Renal cortex interstitium (tissue), 15 donors: ENCODE measurements around the gene OSTC. TPM values are rescaled to one million over a fixed set of nuclear protein-coding genes. Genes with fewer than 3 reads are reported as not detected.

Source experiments
- DNase-seq, 11 donors: peaks; one replicate each; pipeline ENCODE4 v3.0.0-alpha.2; 2013; ENCODE audit warnings: low read depth in 9 of 11, low spot score in 4 of 11; ENCODE audit errors: extremely low read depth in 1 of 11
- long read RNA-seq, 16 experiments: transcript quantifications; one replicate each; lab custom pipeline, GENCODE V29; 2026
- polyA plus RNA-seq, 3 donors: library from polyadenylated mRNA; unstranded; fragments of 120-200 nt; gene quantifications; one replicate each; pipeline ENCODE4 v1.2.1, GENCODE V29; 2013; ENCODE audit not compliant: insufficient read length in 3 of 3

Gene OSTC
- polyA plus RNA-seq = 100 to 1,000 TPM; 243 to 268 (median 245) TPM
- long read RNA-seq, donor 1, transcript OSTC-201 (4 exons, 1,077 nt) = major isoform, 124 of 148 reads
- long read RNA-seq, donor 1, partial matches to known transcripts = 22 of 148 reads
- long read RNA-seq, donor 1, other reads (novel, unspliced or antisense) = 0 of 148 reads
- long read RNA-seq, donor 2, transcript OSTC-201 (4 exons, 1,077 nt) = major isoform, 119 of 164 reads
- long read RNA-seq, donor 2, partial matches to known transcripts = 43 of 164 reads
- long read RNA-seq, donor 2, other reads (novel, unspliced or antisense) = 0 of 164 reads
- long read RNA-seq, donor 3, transcript OSTC-205 (3 exons, 876 nt) = minor isoform, 6 of 241 reads
- long read RNA-seq, donor 3, transcript OSTC-201 (4 exons, 1,077 nt) = major isoform, 222 of 241 reads
- long read RNA-seq, donor 3, partial matches to known transcripts = 11 of 241 reads
- long read RNA-seq, donor 3, other reads (novel, unspliced or antisense) = 0 of 241 reads
- long read RNA-seq, donor 4, transcript OSTC-201 (4 exons, 1,077 nt) = major isoform, 121 of 133 reads
- long read RNA-seq, donor 4, partial matches to known transcripts = 11 of 133 reads
- long read RNA-seq, donor 4, other reads (novel, unspliced or antisense) = 0 of 133 reads
- long read RNA-seq, donor 5 = 0 reads
- long read RNA-seq, donor 6, transcript OSTC-201 (4 exons, 1,077 nt) = major isoform, 126 of 170 reads
- long read RNA-seq, donor 6, transcript OSTC-205 (3 exons, 876 nt) = minor isoform, 6 of 170 reads
- long read RNA-seq, donor 6, partial matches to known transcripts = 38 of 170 reads
- long read RNA-seq, donor 6, other reads (novel, unspliced or antisense) = 0 of 170 reads
- long read RNA-seq, donor 7, transcript OSTC-201 (4 exons, 1,077 nt) = major isoform, 215 of 238 reads
- long read RNA-seq, donor 7, transcript OSTC-205 (3 exons, 876 nt) = minor isoform, 12 of 238 reads
- long read RNA-seq, donor 7, partial matches to known transcripts = 11 of 238 reads
- long read RNA-seq, donor 7, other reads (novel, unspliced or antisense) = 0 of 238 reads
- long read RNA-seq, donor 8 = 0 reads
- long read RNA-seq, donor 9, transcript OSTC-201 (4 exons, 1,077 nt) = major isoform, 137 of 172 reads
- long read RNA-seq, donor 9, partial matches to known transcripts = 34 of 172 reads
- long read RNA-seq, donor 9, other reads (novel, unspliced or antisense) = 0 of 172 reads
- long read RNA-seq, donor 10, transcript OSTC-201 (4 exons, 1,077 nt) = major isoform, 188 of 197 reads
- long read RNA-seq, donor 10, partial matches to known transcripts = 5 of 197 reads
- long read RNA-seq, donor 10, other reads (novel, unspliced or antisense) = 0 of 197 reads
- long read RNA-seq, donor 11, transcript OSTC-201 (4 exons, 1,077 nt) = major isoform, 81 of 85 reads
- long read RNA-seq, donor 11, partial matches to known transcripts = 0 of 85 reads
- long read RNA-seq, donor 11, other reads (novel, unspliced or antisense) = 0 of 85 reads
- long read RNA-seq, donor 12, transcript OSTC-201 (4 exons, 1,077 nt) = major isoform, 70 of 96 reads
- long read RNA-seq, donor 12, partial matches to known transcripts = 24 of 96 reads
- long read RNA-seq, donor 12, other reads (novel, unspliced or antisense) = 0 of 96 reads
- long read RNA-seq, donor 13 = 0 reads
- long read RNA-seq, donor 14, transcript OSTC-201 (4 exons, 1,077 nt) = major isoform, 161 of 175 reads
- long read RNA-seq, donor 14, partial matches to known transcripts = 12 of 175 reads
- long read RNA-seq, donor 14, other reads (novel, unspliced or antisense) = 0 of 175 reads
- long read RNA-seq, donor 15, transcript OSTC-201 (4 exons, 1,077 nt) = major isoform, 59 of 74 reads
- long read RNA-seq, donor 15, partial matches to known transcripts = 14 of 74 reads
- long read RNA-seq, donor 15, other reads (novel, unspliced or antisense) = 0 of 74 reads
- long read RNA-seq, donor 16, transcript OSTC-205 (3 exons, 876 nt) = minor isoform, 6 of 391 reads
- long read RNA-seq, donor 16, transcript OSTC-201 (4 exons, 1,077 nt) = major isoform, 367 of 391 reads
- long read RNA-seq, donor 16, partial matches to known transcripts = 17 of 391 reads
- long read RNA-seq, donor 16, other reads (novel, unspliced or antisense) = 0 of 391 reads

DNA sequence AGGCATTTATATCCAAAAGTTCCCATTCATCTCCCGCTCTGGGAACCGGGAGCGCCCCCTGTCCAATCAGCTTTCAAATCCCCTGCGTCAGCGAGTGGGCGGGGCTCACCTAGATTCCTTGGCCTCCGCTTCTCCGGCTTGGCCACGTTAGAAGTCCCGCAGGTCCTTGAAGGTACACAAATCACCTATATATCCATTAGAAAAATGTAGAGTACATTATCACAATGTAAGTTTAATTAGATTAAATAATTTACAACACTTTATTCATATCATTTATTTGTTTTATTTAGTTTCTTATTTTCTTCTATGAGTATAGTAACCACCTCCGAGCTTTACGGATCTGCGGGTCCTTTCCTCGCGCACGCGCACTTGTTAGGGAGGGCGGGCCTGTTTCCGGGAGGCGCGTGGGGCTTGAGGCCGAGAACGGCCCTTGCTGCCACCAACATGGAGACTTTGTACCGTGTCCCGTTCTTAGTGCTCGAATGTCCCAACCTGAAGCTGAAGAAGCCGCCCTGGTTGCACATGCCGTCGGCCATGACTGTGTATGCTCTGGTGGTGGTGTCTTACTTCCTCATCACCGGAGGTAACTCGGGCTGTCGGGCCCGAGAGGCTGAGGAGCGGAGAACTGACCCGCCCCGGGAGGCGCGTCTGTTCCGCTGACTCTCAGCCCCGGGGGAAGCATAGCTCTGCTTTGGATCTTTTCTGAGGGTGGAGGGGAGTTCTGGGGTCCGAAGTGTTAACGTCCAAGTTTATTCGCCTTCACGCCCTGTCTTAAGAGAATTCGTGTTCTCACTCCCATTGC is at the start of gene OSTC:
Gene OSTC (plus strand): TSS at position 388 of the 802 bp plus-strand sequence. CDS start 57 bp downstream, at position 445.
- peak; percentile 89 to 96 (median 93) for DNase-seq

DNA sequence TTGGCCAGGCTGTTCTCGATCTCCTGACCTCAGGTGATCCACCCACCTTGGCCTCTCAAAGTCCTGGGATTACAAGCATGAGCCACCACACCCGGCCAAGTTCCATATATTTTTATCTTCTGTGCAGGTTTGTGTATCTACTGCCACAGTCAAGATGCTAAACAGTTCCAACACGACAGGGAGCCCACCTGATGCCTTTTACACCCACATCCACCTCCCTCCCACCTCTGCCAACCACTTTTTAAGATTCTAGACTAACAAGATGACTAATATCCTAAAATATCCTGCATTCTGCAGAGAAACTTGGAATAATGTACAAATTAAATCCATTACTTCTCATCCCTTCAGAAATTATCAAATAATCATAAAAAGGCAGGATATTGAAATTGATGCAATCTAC is 49.3 kb upstream of the OSTC start:
- DNase-seq = no peak

DNA sequence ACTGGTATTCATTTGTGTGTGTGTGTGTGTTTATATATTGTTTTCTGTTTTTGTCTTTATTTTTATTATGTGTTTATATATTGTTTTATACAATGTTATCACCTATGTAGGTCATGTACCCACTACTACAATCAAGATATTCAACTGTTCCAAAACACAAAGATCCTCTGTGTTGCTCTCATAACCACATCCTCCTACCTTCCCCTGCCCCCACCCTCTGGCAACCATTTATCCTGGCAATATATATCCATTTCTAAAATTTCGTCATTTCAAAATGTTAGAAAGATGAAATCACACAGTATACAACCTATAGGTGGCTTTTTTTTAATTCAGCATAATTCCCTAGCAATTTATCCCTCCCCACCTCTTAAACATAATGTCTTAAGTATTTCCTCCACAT is 48.9 kb upstream of the OSTC start:
- DNase-seq = no peak

DNA sequence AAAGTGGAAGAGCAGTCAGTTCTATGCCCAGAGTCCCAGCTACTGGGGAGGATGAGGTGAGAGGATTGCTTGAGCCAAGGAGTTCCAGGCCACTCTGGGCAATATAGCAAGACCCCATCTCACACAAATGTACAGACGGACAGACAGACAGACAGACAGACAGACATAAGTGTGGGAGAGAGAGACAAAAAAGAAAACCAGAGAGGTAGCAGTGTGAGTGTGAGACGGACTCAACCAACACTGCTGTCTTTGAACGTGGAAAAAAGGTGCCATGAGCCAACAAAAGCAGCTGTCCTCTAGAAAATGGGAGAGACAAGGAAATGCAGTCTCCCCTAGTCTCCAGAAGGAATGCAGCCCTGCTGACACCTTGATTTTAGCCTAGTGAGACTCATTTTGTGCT is 48.2 kb upstream of the OSTC start:
- DNase-seq = no peak

DNA sequence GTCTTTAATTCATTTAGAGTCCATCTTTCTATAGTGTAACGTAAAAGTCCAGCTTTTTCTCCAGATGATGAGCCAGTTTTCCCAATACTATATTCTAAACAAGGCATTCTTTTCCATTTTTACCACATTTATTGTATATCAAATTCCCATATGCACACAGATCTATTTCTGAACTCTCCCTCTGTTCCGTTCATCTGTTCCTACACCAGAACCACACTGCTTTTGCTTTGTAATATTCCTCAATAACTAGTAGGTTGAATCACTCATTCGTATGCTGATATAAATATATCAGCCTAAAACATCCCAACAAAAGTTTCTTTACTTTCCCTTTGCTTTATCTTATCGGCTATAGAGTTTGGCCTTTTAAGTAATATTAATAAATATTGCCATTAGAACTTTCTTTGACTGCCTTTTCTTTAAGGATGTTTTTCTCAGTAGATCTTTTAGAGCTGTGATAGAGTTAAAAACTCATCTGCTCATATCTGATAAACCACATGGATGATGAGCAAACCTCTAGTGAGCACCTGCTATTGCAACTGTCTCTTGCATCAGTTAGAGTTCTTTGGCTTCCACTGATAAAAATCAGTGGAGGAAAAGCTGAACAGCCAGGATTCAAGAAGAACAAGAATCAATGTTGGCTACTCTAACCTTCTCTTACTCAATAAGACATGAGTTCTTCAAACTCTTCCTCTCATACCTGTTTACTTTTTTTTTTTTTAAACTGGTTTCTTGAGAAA is 43.2 kb upstream of the OSTC start:
- no peak for DNase-seq

DNA sequence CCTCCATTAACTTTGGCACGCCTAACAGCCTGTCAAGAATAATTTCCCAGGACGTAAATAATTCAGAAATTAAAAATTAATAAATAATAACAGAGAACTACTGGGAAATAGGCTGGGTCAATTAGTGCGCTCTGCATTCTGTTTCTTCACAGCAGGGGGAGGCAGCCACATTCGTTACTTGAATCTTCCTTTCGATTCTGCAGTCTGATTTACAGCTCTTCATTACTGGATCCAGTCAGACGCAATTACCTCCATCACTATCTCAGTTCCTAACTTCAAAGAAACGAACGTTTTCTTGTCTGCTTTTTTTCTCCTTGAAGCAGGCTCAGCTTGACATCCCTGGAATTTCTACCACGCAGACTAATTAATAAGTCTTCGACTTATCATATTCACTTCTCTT is 39.0 kb upstream of the OSTC start:
- peak in 8 of 11 donors; percentile 7 to 45 (median 26) for DNase-seq

DNA sequence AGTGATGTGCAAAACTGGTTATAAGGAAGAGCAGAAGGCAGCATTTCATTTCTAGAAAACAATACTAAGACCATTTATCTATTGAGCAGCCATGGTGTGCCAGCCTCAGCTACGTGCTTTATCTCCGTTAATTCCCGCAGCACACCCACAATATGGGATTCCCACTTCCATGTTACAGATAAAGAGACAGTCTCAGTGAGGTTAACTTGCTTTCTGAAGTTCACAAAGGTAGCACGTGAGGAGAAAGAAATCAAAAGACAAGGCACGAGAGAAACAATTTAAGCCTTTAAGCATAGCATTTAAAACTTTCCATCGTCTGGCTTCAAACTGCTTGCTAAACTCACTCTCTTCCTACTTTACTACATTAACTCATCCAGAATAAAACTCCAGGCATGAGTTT is 38.0 kb upstream of the OSTC start:
- no peak for DNase-seq

DNA sequence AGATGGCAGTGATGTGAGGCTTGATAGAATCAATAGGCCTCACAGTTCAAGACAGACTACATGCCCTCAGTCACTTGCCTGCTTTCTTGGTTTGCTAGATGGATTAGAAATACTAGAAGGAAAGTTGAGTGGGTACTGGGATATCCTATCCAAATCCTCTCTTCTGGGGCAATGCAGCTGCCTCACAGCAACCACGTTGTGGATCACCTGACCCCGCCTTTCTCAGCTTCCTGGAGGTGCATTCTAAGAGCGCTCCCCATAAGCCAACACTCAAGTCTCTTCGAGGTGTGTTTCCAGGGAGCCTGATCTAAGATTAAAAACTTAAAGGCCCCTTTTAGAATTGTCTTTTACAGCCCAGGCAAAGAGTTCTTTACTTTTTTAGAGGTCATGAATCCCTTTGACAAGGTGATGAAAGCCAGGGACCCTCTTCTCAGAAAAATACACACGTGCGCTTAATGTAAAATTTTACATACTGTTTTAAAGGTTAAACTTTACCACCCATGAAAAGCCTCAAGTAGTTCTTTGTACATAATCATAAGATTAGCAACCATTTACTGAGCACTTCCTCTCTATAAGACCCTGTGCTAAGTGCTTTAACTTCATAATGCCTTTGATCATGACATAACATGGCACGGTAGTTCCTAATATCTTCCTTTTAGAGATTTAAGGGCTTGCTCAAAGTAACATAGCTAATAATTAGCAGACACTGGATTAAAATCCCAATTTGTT is 30.9 kb upstream of the OSTC start:
- no peak for DNase-seq

DNA sequence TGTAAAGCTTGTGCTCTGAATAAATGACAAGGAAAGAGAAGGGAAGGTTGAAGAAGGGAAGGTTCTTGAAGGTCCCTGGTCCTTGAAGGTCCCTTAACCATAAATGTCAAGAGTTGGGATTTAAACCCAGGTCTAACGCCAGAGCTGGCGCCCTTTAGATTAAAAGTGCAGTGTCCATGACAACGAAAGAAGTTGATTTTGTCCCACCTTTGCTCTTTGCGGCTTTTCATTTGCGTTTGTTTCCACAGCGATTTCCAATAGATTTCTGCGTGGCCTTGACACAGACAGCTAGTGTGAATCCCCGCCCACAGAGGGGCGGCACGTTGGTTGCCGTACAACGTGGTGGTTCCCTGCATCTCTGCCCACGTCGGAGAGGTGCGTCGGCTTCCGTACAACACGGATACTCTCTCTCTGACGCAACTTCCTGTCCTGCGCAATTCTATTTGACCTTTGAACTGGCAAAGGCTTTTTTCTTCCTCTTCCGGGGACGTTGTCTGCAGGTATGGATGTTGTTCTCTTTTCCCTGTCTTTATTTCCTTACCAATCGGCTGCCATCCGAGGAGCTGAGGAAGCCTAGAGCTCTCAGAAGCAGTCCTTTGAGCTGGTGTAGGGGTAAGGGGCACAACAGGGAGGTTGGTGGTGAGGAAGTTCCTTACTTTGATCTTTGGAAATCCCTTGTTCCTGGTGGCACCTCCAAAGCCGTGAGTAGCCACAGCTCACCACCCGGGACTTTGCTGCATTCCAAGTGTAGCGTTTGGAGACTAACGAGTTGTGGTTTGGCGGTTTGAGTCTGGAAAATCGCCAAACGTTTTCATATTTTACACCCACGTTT is 30.1 kb upstream of the OSTC start, which contains the start of gene RPL34:
Gene RPL34 (plus strand): TSS at position 476 of the 832 bp plus-strand sequence. CDS start 1,384 bp downstream, outside the sequence.
- DNase-seq = peak; percentile 95 to 99 (median 98)

DNA sequence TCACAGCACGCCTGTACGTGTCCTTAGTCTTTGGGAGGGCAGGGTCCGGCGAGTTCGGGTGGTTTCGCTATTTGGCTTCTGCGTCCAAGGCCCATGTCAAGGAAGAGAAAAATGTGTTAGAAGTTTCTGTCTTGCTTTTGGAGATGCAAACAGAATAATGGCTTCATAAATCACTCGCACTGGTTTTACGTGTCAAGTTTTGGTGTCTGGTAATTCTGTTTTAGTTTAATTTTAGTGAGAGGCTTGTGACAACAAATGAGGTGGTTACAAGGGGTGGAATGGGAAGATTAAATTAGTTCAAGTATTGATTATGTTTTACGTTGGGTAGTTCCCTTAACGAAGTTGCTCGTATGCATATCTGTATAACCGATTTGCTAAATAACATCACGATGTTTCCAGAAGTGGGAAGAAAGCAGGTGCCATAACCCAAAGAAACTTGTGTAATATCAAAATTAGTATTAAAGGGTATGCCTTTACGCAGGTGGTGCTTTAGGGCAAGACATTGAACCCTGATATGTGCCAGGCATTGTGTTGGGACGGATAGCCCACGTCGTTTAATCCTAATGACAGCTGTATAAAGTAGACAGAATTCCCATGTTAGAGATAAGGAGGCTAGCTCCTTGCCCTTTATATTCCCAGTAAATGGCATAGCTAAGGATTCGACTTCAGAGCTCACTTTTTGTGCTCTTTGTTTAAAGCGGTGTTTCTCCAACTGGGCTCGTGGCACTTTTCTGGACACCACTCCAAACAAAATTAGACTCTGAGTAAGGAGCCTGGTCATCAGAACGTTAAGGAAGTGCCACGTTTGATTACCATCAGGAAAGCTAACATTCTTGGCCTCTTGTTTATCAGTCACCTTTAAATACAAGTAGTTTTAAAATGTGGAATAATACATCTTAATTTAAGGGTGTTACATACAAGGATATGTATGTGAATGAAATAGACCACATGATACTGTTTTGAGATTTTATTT is 29.2 kb upstream of the OSTC start:
- peak in 1 of 11 donors; percentile 12 for DNase-seq

DNA sequence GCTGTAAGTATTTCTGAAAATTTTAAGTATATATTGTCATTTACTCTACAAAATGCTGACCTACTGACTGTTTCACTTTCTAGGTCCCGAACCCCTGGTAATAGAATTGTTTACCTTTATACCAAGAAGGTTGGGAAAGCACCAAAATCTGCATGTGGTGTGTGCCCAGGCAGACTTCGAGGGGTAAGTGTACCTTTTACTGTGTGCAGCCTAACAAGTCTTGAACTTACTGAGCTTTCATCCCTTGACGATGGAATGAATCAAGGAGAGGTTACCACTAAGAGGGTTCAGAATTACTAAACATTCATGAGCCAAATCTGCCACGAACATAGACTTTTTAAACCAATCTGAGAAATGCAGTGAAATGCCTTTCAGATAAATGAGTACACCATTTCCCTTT is 28.4 kb upstream of the OSTC start:
- no peak for DNase-seq

DNA sequence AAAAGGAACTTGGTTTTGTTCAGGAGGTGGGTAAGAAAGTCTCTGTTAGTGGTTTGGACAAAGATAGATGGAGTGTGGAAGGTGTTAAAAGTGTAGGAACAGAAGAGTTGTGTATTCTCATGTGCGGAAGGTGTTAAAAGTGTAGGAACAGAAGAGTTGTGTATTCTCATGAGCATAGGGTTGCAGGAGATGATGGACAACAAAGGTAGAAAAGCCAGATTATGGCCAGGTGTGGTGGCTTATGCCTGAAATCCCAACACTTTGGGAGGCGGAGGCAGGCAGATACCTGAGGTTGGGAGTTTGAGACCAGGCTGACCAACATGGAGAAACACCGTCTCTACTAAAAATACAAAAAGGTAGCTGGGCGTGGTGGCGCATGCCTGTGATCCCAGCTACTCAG is 27.6 kb upstream of the OSTC start:
- DNase-seq = no peak

DNA sequence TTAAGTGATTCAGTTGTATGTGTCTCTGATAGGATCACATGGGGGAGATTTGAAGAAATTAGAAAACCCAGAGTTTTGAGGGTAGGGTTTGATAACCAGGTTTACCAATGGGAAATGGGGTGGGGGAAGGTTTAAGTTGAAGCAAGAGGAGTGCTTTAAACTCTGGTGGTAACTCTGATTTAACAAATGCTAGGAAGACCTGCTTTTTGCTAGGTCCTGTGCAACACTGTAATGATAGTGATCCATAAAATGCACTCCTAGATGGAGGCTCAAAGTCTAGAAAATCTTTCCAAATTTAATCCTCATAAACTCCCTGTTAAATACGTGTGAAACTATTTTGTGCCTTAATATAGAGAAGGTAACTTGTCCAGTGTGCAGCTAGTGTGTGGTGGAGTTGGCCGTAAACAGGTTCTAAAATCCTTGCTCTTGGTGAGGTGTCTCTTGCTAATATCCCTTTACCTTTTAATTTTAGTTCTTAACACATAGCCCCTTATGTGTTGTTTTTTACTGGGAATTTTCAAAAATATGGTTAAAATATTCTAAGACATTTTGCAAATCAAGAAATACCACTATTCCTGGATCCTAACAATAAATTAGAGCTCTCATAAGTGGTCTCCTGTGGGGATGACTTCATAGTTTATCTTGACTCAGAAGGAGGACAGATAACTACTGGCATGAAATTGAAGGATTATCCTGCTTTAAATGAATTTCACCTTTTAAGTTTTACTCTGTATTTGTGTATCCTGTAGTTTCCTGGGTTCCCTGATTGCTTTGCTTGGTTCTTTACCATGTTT is 25.9 kb upstream of the OSTC start:
- no peak for DNase-seq
